GM19397 (cell line): ENCODE data around the gene SEMA4F.
"Not testable (repeated sequence)": the region's sequence is repeated elsewhere in the genome, so short reads cannot be mapped to it uniquely, and the experiment has no call there.

Source experiments
- ATAC-seq: cut with Tn5 transposase; IDR thresholded peaks from one replicate; pipeline ENCODE4 v1.9.1; 2021; ENCODE audit warnings: mild to moderate bottlenecking, moderate library complexity; ENCODE audit not compliant: unreplicated experiment

SEMA4F gene, protein sequence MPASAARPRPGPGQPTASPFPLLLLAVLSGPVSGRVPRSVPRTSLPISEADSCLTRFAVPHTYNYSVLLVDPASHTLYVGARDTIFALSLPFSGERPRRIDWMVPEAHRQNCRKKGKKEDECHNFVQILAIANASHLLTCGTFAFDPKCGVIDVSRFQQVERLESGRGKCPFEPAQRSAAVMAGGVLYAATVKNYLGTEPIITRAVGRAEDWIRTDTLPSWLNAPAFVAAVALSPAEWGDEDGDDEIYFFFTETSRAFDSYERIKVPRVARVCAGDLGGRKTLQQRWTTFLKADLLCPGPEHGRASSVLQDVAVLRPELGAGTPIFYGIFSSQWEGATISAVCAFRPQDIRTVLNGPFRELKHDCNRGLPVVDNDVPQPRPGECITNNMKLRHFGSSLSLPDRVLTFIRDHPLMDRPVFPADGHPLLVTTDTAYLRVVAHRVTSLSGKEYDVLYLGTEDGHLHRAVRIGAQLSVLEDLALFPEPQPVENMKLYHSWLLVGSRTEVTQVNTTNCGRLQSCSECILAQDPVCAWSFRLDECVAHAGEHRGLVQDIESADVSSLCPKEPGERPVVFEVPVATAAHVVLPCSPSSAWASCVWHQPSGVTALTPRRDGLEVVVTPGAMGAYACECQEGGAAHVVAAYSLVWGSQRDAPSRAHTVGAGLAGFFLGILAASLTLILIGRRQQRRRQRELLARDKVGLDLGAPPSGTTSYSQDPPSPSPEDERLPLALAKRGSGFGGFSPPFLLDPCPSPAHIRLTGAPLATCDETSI

DNA sequence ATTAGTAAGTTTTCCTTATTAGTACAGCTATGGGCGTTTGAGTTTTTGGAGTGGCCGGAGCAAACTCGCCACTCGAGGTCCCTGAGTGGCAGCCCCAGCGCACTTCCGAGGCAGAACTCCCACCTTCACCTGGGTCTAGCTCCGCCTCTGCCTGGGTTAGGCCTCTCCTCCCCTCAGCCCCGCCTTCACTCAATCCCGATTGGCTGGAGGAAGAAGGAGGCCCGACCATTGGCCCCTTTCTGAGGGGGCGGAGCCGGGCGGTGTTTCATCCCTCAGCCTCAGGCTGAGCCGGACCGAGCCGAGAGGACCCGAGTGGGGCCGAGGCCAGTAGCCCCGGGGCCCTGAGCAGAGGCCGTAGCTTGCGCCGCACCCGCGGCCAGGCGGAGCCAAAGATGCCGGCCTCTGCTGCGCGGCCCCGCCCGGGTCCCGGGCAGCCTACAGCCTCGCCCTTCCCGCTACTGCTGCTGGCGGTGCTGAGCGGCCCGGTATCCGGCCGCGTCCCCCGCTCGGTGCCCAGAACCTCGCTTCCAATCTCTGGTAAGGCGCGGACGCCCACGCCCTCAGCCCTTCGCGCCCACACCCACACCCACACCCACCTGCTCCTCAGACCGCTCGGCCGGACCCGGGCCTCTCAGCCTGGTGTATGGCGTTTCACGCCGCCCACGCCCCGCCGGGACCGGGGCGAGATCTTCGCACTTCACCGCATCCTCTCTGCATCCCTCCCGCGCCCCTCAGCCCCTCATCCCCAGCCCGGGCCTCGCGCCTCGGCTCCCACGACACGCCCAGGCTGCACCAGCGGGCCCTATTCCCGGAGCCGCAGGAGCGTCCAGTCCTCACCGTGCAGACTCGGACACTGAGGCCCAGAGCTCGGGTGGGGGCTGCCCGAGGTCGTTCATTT is at the start of gene SEMA4F:
TSS of gene SEMA4F (plus strand) at position 263 of the 898 bp plus-strand sequence. CDS start at position 393, 130 bp downstream.
- ATAC-seq, result peak; percentile 100

DNA sequence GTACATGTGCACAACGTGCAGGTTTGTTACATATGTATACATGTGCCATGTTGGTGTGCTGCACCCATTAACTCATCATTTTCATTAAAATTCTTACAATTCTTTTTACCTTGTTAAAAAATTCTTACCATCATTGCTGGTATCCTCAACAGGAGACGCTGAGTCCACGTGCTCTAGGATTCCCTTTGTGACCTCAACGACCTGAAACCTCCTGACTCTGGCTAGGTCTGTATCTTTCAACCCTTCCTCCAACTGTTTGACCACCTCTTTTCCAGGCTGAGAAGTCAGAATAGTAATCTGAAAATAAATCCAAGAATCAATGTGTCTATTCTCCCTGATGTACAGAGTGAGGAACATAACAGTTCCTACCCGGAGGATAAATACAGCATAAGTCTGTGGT is 47.1 kb upstream of the SEMA4F start:
- no peak for ATAC-seq

DNA sequence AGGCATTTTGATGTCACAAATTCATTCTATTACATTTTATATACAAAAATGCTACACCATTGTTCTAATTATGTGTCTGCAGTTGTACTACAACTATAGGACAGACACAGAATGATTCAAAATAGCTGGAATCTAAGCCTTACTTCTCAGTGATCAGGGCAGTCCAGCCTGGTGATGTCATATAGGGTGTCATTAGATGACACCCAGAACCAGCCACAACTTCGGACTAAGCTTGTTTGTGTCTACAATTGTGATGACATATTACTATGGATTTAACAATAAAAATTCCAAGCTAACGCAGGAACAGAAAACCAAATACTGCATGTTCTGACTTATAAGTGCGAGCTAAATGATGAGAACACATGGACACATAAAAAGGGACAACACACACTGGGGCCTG is 36.9 kb upstream of the SEMA4F start:
- no peak for ATAC-seq

DNA sequence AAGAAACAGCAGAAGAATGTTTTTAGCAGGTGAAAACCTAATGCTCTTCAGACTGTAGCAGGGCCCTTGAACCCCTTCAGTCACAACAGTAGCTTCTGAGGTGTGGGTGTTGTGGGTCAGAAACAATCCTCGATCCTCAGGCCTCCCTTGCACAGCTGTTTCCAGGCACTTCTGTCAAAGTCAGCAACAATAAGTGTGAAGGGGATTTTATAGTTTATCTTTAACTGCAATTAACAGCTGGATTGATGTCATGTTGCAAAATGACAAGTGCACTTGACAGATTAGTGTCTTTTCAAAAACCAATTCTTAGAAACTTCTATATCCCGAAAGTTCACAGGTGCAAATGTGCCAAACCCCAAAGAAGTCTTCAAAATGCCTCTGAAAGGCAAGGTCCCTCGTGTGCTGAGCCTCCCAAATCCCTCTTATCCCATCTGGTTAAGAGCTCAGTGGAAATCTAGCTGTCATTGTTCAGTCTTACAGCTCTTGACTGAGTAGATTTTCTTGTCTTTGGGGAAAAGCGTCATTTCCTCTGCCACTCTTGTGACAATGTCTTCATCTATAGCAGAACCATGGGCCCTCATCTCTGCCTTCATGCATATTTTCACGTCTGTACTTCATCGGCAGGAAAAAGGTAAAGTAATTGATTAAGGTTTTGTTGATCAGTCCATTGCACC is 35.5 kb upstream of the SEMA4F start:
- no peak for ATAC-seq

DNA sequence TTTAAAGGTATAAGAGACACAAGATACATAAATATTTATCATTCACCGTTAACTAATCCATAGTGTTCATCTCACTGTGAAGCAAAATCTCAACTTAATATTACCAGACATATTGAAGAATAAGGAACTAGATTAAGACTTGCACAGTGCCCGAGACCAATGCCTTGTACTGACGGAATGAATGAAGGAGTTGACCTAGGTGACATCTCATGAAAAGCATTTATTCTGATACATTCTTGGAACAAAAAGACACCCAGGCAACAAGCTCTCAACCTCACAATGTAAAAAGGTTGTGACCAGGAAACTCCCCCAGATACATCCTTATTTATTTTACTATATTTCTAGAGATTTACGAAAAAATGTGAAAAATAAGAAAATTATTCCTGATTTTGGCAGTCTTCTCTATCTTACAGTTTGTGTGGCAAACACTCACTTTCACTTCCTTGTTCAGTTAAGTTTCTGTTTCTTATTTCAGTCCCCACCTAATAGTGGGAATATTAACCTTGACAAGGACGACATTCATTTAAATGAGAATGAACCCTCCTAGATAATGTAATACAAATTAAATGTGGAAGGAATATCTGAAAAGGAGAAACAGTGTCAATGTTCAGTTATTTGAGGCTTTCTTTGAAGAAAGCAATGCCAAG is 34.3 kb upstream of the SEMA4F start:
- no peak for ATAC-seq

DNA sequence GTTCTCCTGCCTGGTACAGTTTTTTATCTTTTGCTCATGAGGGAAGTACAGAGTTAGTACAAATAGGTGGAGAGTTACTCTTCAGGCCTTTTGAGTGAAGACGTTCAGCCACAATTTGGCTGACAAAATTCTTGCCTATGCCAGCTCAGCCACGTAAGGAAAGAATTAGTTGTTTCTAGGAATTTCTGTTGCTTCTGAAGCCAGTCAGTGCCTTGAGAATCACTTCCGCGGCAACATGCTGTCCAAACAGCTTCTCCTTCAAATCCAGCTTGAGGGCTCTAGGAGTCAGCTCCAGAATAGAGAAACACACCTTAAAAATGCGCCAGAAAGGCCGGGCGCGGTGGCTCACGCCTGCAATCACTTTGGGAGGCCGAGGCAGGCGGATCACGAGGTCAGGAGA is 33.4 kb upstream of the SEMA4F start:
- no peak for ATAC-seq

DNA sequence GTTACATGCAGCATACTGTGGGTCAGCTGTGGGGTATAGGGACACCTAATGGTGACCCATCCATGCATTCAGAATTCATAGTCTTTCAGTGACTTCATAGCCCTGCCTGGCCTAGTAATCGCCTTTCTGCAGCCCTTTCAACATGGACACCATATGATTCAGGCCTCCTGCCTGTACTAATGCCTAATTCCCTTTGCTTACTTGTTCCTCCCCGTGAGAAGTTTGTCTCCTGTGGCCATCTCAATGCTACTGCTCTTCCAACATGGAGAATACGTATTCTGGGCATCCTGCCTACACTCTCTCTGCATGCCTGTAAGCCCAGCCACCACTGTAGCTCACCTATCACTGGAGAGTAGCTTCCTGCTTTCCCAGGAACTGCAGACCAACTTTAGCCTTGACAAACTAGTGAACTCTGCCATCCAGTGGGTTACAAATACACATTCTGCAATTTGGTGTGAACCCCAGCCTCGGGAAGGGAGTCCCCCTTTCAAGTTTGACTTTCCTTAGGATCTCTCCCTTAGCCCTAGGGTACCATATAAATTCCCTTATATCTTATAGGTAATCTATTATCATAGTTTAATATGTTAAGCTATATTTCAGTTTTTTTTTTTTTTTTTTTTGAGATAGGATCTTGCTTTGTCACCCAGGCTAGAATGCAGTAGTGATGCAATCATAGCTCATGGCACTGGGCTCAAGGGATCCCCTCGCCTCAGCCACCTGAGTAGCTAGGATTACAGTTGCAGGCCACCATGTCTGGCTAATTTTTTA is 28.2 kb upstream of the SEMA4F start:
- ATAC-seq, result no peak

DNA sequence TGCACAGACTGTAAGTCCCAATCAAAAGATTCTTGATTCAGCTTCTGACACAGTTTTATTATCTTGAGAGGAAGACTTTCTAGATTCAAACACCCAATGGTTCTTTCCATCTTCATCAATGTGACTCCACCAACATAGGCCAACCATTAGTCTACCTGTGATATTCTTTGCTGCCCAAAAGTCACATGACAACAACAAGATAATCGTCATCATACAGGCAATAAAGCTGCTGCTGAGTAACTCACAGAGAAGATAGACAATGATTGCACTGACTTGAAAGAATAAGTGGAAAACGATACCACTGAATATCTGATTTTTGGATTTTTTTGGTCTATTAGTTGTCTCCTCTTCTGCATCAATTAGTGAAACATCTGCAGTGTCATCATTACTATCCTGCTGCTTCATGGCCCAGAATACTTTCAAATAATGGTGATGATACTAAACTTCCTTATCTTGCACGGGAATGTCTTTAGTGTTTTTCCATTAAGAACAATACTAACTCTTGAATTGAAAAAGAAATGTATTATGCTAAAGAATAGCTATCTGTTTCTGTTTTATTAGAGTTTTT is 25.4 kb upstream of the SEMA4F start:
- no peak for ATAC-seq

DNA sequence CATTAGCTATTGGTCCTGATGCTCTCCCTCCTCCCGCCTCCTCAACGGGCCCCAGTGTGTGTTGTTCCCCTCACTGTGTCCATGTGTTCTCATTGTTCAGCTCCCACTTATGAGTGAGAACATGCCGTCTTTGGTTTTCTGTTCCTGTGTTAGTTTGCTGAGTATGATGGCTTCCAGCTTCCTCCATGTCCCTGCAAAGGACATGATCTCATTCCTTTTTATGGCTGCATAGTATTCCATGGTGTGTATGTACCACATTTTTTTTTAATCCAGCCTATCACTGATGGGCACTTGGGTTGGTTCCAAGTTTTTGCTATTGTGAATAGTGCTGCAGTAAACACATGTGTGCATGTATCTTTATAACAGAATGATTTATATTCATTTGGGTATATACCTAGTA is 23.6 kb upstream of the SEMA4F start:
- ATAC-seq, result not testable (repeated sequence)

DNA sequence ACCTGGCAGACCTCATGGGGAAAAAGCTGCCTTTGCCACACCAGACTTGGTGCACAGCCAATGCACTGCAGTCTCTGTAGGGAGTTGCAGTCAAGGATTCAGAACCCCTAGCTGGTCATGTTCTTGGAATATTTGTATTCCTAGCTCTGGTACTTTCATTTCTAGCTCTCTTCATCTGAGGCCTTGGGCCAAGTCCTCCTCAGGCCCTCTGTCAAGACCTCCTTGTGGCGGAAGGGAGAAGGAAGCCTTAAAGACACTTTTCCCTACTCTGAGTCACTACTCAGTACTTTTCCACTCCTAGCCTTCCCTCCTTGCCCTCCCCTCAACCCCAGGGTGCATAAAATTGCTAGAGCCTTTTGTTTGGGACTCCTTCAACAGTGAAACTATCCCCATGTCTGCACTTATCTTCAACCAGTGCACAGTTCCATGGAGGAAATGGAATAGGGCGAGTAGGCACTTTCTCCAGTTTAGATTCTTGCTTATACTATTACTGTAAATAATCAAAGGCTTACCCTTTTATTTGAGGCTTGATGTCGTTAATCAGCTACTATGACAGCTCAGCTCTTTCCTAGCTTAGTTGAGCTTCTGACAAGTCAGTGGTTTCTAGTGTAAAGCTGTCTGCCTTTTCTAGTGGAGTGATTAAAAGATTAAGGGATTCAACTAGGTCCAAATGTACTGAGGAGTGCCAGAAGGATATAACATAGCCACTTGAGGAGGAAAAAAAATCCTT is 21.7 kb upstream of the SEMA4F start:
- no peak for ATAC-seq

DNA sequence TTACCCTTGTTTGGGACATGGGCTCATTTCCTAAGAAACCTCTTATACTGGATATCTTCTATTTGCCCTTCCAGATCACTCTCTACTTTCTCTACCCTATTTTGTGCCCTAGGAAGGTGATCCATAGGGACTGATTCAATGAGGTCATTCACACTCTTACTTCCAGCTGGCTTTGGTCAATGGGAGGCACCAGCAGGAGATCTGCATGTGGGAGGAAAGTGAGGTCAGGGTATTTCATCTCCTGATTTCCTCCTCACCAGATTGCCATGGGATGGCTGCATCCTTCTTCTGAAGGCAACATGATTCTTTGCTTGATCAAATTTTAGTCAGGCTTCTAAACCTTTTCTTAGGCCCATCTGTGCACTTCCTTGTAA is 21.1 kb upstream of the SEMA4F start:
- no peak for ATAC-seq

DNA sequence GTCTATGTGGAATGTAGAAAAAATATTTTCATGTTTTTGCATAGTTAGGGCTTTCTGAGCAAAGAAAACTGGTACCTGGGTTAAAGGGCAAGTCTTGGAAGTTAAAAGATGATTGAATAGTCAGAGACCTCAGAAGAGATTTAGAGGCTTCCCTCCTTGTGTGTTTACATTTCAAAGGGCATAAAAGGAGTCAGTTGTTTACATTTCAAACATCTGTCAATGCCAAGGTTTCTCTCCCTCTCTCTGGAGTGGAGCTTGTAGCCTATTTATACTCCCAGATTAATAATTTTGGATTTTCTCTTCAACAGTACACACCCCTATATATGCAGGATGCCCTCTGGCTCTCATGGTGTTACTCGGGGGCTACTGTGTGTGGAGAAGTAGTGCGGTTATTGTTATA is 14.5 kb upstream of the SEMA4F start:
- ATAC-seq, result no peak

DNA sequence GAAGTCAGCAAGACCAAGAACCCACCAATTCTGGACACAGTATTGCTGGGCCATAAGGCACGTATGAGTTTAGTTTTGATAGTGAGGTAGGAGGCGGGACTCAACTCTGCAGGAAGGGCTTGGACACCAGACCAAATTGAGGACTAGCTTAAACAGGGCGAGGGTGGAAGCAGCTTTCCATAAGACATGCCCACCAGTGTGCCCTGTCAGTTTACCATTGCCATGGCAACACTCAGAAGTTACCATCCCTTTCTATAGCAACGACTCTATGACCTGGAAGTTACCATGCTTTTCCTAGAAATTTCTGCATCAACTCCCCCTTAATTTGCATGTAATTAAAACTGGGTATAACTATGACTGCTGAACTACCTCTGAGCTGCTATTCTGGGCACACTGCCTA is 8.7 kb upstream of the SEMA4F start:
- no peak for ATAC-seq

DNA sequence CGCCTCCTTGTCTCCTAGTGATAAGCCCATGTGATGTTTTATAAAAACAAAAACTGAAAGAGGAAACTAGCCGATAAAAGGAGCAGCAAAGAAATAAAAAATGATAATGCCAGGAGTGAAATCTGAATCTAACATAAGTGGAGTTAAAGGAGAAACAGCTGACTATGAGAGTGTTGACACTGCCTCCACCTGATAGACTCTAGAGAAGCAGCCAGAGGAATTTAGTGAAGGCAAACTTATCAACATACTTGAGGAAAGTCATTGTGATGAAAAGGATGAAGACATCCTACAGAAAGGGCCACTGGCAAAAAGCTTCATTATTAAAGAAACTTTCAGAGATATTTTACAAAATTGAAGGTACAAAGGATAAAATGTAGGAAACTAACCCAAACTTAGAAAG is 7.8 kb upstream of the SEMA4F start:
- ATAC-seq, result no peak

DNA sequence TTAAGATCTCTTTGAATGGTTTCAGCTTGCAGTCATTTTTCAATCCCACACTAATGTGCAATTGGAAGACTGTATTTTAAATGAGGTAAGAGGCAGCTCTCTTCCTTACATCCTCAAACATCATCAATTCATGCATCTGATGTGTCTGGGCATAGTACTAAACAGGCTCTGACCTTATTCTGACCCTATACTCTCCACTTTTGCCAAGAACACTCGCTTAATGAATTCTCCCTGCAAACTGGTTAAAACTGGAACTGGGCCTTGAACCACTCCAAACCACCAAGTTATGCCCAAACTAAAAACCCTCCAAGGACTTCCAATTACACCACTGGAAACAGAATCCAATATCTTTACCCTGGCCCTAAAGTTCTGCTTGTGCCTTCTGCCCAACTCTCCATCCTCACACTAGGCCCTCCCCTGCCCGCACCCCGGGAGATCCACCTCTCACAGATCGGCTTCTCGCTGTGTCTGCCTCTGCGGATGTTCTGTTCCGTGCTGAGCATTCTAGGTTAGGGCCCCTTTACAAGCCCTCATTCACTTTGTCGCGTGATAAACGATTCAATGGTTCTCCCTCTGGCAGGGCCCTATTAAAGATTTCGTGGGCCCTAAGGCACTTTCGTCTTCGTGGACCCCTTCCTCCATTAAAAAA is 7.1 kb upstream of the SEMA4F start:
- no peak for ATAC-seq

DNA sequence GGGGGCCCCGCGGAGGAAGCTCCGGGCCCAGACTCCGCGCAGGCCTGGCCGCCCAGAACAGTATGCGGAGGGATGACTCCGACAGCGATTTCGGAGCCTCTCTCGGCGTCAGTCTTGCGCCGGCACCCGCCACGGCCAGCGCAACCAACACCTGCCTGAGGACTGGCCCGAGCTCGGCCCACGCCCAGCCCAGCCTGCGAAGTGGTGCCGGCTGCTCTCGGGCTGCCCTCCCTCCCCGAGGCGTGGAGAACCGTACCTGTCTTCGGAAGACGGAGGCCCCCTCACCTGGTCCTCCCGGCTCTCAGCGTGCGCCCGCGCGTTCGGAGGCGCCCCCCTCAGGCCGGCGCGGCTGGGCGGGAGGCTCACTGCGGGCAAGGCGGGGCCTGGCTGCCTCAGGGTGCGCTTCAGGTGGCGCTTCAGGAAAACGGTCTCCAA is 6.0 kb upstream of the SEMA4F start, which contains the start of gene M1AP:
TSS of gene M1AP (minus strand) at position 322 of the 435 bp plus-strand sequence. CDS start 8,055 bp downstream, outside the sequence.
- ATAC-seq, result no peak

DNA sequence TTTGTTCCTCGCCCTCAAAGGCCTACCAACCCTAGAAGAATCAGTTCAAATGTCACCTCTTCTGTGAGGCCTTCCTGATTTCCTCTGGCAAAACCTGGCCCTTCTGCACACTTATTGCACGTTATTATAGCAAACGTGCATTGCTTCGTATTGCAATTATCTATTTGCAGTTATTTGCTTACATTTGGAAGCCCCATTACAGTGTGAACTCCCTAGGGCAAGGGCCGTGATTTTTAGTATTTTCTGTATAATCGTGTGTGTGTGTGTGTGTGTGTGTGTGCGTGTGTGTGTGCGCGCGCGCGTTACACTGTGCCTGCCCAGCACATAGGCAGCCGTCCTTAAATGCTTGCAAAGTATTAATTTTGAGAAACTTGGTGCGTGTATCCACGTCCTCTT is 460 bp upstream of the SEMA4F start:
- peak; percentile 22 for ATAC-seq

DNA sequence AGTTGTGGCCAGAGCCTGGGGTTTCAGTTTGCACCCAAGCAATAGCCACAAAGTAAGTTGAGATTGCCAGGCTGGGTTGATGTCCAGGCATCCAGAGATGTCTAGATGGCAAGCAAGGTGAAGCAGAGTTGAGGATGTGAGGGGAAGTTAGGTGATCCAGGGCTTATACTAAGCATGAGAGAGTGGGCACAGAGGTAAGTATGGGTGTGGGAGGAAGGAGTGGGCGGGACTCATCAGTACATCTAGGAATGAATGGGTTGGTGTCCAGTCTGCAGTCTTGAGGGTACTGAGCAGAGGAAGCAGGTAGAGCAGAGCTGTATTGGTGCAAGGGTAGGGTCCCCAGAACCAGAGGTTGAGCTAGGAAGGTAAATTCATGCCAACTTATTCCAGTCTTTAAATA is 1.5 kb downstream of the SEMA4F start:
- ATAC-seq, result no peak
